ENCODE results near the gene CALY.

Gene CALY

GRCh38 chr10:133286366-133286765 lies 50.3 kb downstream of the CALY start:
- no peak for DNase-seq (ENCODE audit: low spot score)

GRCh38 chr10:133285217-133285616 lies 51.5 kb downstream of the CALY start:
- DNase-seq (ENCODE audit: low spot score) = no peak

- DNase-seq (ENCODE audit: low spot score) = no peak
These were observed 52.8 kb downstream of the CALY start for GRCh38 chr10:133283931-133284330.

- no peak for DNase-seq (ENCODE audit: low spot score)
These were observed 53.8 kb downstream of the CALY start for GRCh38 chr10:133282846-133283390.

GRCh38 chr10:133281628-133282372 lies 54.9 kb downstream of the CALY start:
- DNase-seq (ENCODE audit: low spot score) = no peak

- no peak for DNase-seq (ENCODE audit: low spot score)
These were observed 55.6 kb downstream of the CALY start for GRCh38 chr10:133281084-133281483.

- no peak for DNase-seq (ENCODE audit: low spot score)
These were observed 56.2 kb downstream of the CALY start for GRCh38 chr10:133280391-133281059.

GRCh38 chr10:133279326-133280226 lies 57.1 kb downstream of the CALY start:
- no peak for DNase-seq (ENCODE audit: low spot score)

GRCh38 chr10:133278577-133279265 lies 58.0 kb downstream of the CALY start:
- no peak for DNase-seq (ENCODE audit: low spot score)

- no peak for DNase-seq (ENCODE audit: low spot score)
These were observed 58.6 kb downstream of the CALY start for GRCh38 chr10:133277993-133278576.

- no peak for DNase-seq (ENCODE audit: low spot score)
These were observed 59.3 kb downstream of the CALY start for GRCh38 chr10:133277277-133277992.

GRCh38 chr10:133276435-133277201 lies 60.1 kb downstream of the CALY start, which contains the start of gene ADAM8:
ADAM8 (minus strand) TSS chr10:133276868; CDS start chr10:133276817, 51 bp downstream.
- DNase-seq (ENCODE audit: low spot score) = peak; percentile 73

- DNase-seq (ENCODE audit: low spot score) = no peak
These were observed 60.6 kb downstream of the CALY start for GRCh38 chr10:133276100-133276434.

- no peak for DNase-seq (ENCODE audit: low spot score)
These were observed 61.0 kb downstream of the CALY start for GRCh38 chr10:133275684-133276092.

GRCh38 chr10:133274751-133275683 lies 61.7 kb downstream of the CALY start:
- no peak for DNase-seq (ENCODE audit: low spot score)
